Right lobe of liver (tissue), 6 donors: ENCODE results near the gene CITED4. TPM values are rescaled to one million over a fixed set of nuclear protein-coding genes. Genes with fewer than 3 reads are reported as not detected.

Source experiments
- ATAC-seq, 4 donors: fragments of 200-7000 bp; cut with Tn5 transposase; one replicate each; pipeline ENCODE4 v1.9.1; 2020; ENCODE audit warnings: mild to moderate bottlenecking in 4 of 4, moderate library complexity in 4 of 4
- DNase-seq, 3 donors: peaks; one replicate each; pipeline ENCODE4 v3.0.0-alpha.2; 2020
- H3K27ac ChIP-seq, 3 donors: fragments of 200-600 bp; one replicate each; pipeline ENCODE4 v1.8.0; 2022
- H3K27me3 ChIP-seq, 2 donors: fragments of 200-600 bp; one replicate each; pipeline ENCODE4 v1.8.0; 2022
- H3K36me3 ChIP-seq, 4 donors: fragments of 200-600 bp; sonication (generic) in 1 of 4; one replicate each; pipeline versions ENCODE4 v1.5.1 to v1.8.0; 2017 to 2022; ENCODE audit warnings: control low read depth in 1 of 4
- H3K4me1 ChIP-seq, 4 donors: fragments of 200-600 bp; sonication (generic) in 1 of 4; one replicate each; pipeline versions ENCODE4 v1.5.1 to v1.8.0; 2017 to 2022; ENCODE audit warnings: control low read depth in 1 of 4
- H3K4me3 ChIP-seq, 3 donors: fragments of 200-600 bp; one replicate each; pipeline ENCODE4 v1.8.0; 2022
- H3K9me3 ChIP-seq, 4 donors: fragments of 200-600 bp; sonication (generic) in 1 of 4; one replicate each; pipeline versions ENCODE4 v1.5.1 to v1.8.0; 2017 to 2022; ENCODE audit warnings: control low read depth in 1 of 4
- CTCF ChIP-seq, 4 donors: fragments of 200-600 bp in 3 of 4; fragments of 450-650 bp in 1 of 4; IDR thresholded peaks; one replicate each; pipeline versions ENCODE4 v1.5.1 to v1.8.0; 2016 to 2022; ENCODE audit warnings: antibody characterized with exemption in 4 of 4, mild to moderate bottlenecking in 2 of 4
- POLR2A ChIP-seq: fragments of 450-650 bp; IDR thresholded peaks from one replicate; pipeline ENCODE4 v1.6.1; 2017; ENCODE audit warnings: antibody characterized with exemption, mild to moderate bottlenecking
- WGBS: methylation state at CpG from one replicate; pipeline ENCODE4 v1.1.6; 2018; ENCODE audit warnings: low coverage, low lambda C conversion rate; ENCODE audit not compliant: insufficient coverage; ENCODE audit errors: missing lambda C conversion rate; 5-methylcytosine and 5-hydroxymethylcytosine counted together
- intact Hi-C, 2 donors: fragments of 100-400 bp; cut with DNase I; formaldehyde crosslinking; loops; one replicate each; pipeline versions ENCODE4 v1.11.2 to v1.14.1; 2022
- total RNA-seq, 6 experiments: library from RNA; depleted of rRNA in 2 of 6; stranded (reverse); fragments of >200 nt in 2 of 6; fragmentation: NEBNext Ultra II Directional in 3 of 6; extraction: Animal tissue kit (Norgen Biotek cat#: 25700) in 3 of 6; gene quantifications; one replicate each; pipeline versions ENCODE4 v1.1.0 to v1.2.4, GENCODE V29; 2016 to 2023
- donor health status: DM: no; HTN: yes; CAD: no.
- donor health status: DM: no; HTN: no; CAD: no.
- donor health status: DM: no; HTN: no; CAD: no.
- donor health status: DM: no; HTN: yes; CAD: no.
- donor health status: DM: no; HTN: yes; CAD: no.

Gene CITED4
- total RNA-seq, 6 experiments from 2014 or later: 19.0 to 116 (median 25.8) TPM

- Histone ChIP-seq H3K27ac (no peak overlapping the region), H3K4me1 (peaks cover 0 to 16% (median 5%) of the 10 kb centered on the region in 4 donors), H3K36me3 (no peaks in the 10 kb centered on the region), H3K9me3 (no peaks in the 10 kb centered on the region), H3K4me3 (no peak overlapping the region), H3K27me3 (no peaks in the 10 kb centered on the region)
- peak; percentile 77 to 86 (median 80) for ATAC-seq
- intact Hi-C loops: no loop called here
- no CpG with 5 or more reads among the region's 3 CpGs for WGBS
- TF ChIP-seq CTCF (IDR thresholded peaks at IDR 0.05) (peak in 1 of 4 donors; percentile 17), POLR2A (no peak)
- peak; percentile 51 to 86 (median 85) for DNase-seq
Observed at GRCh38 chr1:40820251-40820797, 41.8 kb downstream of the CITED4 start.

GRCh38 chr1:40819101-40819500 lies 43.1 kb downstream of the CITED4 start:
- TF ChIP-seq CTCF (IDR thresholded peaks at IDR 0.05) (no peak), POLR2A (no peak)
- no peaks in the 10 kb centered on the region for H3K9me3 ChIP-seq
- H3K36me3 ChIP-seq: no peaks in the 10 kb centered on the region
- no peak overlapping the region for H3K4me3 ChIP-seq
- peaks cover 0 to 16% (median 5%) of the 10 kb centered on the region in 4 donors for H3K4me1 ChIP-seq
- H3K27me3 ChIP-seq: no peaks in the 10 kb centered on the region
- WGBS: 29% methylated on average over 6 of the region's 26 CpGs
- H3K27ac ChIP-seq: no peak overlapping the region
- intact Hi-C loops: no loop called here
- no peak for DNase-seq
- no peak for ATAC-seq

GRCh38 chr1:40818264-40818961 lies 43.8 kb downstream of the CITED4 start:
- H3K4me3 ChIP-seq: peak overlapping the region in 2 of 3 donors; percentile 5 to 40

GRCh38 chr1:40817791-40818263 lies 44.3 kb downstream of the CITED4 start:
- Histone ChIP-seq H3K27ac (no peak overlapping the region), H3K9me3 (no peaks in the 10 kb centered on the region), H3K36me3 (no peaks in the 10 kb centered on the region), H3K27me3 (no peaks in the 10 kb centered on the region), H3K4me1 (peaks cover 0 to 16% (median 5%) of the 10 kb centered on the region in 4 donors), H3K4me3 (no peak overlapping the region)
- 73% methylated on average over 3 of the region's 19 CpGs for WGBS
- intact Hi-C loops: no loop called here
- ATAC-seq (no peak), DNase-seq (no peak)
- TF ChIP-seq POLR2A: no peak
- TF ChIP-seq CTCF (IDR thresholded peaks at IDR 0.05): no peak

More at GRCh38 chr1:40818264-40818961, 43.8 kb downstream of the CITED4 start:
- WGBS: 0% methylated on average over 5 of the region's 59 CpGs
- ATAC-seq (peak; percentile 71 to 80 (median 75)), DNase-seq (peak; percentile 60 to 77 (median 71))
- TF ChIP-seq CTCF (IDR thresholded peaks at IDR 0.05) (no peak), POLR2A (no peak)
- no peak overlapping the region for H3K27ac ChIP-seq
- H3K9me3 ChIP-seq: no peaks in the 10 kb centered on the region
- no peaks in the 10 kb centered on the region for H3K27me3 ChIP-seq
- intact Hi-C loops: no loop called here
- H3K36me3 ChIP-seq: no peaks in the 10 kb centered on the region
- peaks cover 0 to 16% (median 5%) of the 10 kb centered on the region in 4 donors for H3K4me1 ChIP-seq
